Nephron (organoid): ENCODE measurements around the gene PEAK3.
A peak's percentile ranks its signal among the peaks of the same experiment; 100 is the strongest.

Experiments
- H3K27ac Mint-ChIP-seq, 3 experiments: 2 replicates each; pipeline ENCODE4 v1.8.0; 2020; ENCODE audit warnings: mixed read lengths in 3 of 3, mild to moderate bottlenecking in 2 of 3, moderate library complexity in 1 of 3
- H3K27me3 Mint-ChIP-seq: 2 replicates; pipeline ENCODE4 v1.8.0; 2021; ENCODE audit warnings: low read depth, mild to moderate bottlenecking, moderate library complexity, mixed read lengths
- H3K36me3 Mint-ChIP-seq: 2 replicates; pipeline ENCODE4 v1.8.0; 2020; ENCODE audit warnings: low read depth, mixed read lengths
- H3K4me1 Mint-ChIP-seq: 2 replicates; pipeline ENCODE4 v1.8.0; 2020; ENCODE audit warnings: mixed read lengths
- H3K4me3 Mint-ChIP-seq, 3 experiments: 2 replicates each; pipeline ENCODE4 v1.8.0; 2020; ENCODE audit warnings: mild to moderate bottlenecking in 3 of 3, mixed read lengths in 3 of 3, moderate library complexity in 2 of 3
- H3K9me3 Mint-ChIP-seq: 2 replicates; pipeline ENCODE4 v1.8.0; 2020; ENCODE audit warnings: mixed read lengths
- TF ChIP-seq, protein P1 (sequence below), 3 experiments: fragments of 200-600 bp; sonication (generic); IDR thresholded peaks; one replicate each; pipeline ENCODE4 v1.5.0; 2021; ENCODE audit warnings: antibody characterized with exemption in 3 of 3; ENCODE audit not compliant: unreplicated experiment in 3 of 3

PEAK3 gene

DNA sequence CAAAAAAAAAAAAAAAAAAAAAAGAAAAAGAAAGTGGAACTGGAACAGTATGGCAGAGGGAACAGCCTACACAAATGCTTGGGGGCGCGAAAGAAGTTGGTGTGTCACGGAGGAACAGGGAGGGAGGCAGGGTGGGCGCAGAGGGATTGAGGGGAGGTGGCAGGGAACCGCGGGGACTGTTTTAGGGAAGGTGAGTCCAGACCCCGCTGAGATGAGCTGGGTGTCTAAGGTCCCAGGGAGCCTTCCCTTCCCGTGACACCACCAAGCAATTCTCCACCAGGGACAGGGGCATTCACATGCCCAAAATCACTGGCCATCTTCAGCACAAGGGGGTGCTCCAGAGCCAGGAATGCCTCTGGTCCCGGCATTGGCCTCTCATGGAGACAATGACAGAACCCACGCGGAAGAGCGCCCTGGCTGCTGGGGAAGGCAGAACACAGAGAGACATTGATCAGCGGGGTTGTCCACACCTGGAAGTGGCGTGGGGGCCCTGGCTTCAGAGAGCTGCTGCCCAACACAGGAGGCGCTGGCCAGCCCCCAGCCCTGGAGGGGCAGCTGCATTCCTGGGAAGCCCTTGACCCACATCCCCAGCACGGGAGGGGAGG, 6.9 kb downstream of the PEAK3 start:
- Mint-ChIP-seq H3K27me3 (peaks cover 5% of the 10 kb centered on the region), H3K27ac (peak overlapping the region in 2 of 3 experiments; percentile 27 to 85), H3K4me3 (peak overlapping the region; percentile 29 to 70 (median 55)), H3K4me1 (peaks cover 26% of the 10 kb centered on the region), H3K9me3 (no peaks in the 10 kb centered on the region), H3K36me3 (peaks cover 25% of the 10 kb centered on the region)
- TF ChIP-seq, protein P1, sequence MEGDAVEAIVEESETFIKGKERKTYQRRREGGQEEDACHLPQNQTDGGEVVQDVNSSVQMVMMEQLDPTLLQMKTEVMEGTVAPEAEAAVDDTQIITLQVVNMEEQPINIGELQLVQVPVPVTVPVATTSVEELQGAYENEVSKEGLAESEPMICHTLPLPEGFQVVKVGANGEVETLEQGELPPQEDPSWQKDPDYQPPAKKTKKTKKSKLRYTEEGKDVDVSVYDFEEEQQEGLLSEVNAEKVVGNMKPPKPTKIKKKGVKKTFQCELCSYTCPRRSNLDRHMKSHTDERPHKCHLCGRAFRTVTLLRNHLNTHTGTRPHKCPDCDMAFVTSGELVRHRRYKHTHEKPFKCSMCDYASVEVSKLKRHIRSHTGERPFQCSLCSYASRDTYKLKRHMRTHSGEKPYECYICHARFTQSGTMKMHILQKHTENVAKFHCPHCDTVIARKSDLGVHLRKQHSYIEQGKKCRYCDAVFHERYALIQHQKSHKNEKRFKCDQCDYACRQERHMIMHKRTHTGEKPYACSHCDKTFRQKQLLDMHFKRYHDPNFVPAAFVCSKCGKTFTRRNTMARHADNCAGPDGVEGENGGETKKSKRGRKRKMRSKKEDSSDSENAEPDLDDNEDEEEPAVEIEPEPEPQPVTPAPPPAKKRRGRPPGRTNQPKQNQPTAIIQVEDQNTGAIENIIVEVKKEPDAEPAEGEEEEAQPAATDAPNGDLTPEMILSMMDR (IDR thresholded peaks at IDR 0.05; ENCODE audit: unreplicated experiment in 3 of 3): peak; percentile 31 to 58 (median 46)

DNA sequence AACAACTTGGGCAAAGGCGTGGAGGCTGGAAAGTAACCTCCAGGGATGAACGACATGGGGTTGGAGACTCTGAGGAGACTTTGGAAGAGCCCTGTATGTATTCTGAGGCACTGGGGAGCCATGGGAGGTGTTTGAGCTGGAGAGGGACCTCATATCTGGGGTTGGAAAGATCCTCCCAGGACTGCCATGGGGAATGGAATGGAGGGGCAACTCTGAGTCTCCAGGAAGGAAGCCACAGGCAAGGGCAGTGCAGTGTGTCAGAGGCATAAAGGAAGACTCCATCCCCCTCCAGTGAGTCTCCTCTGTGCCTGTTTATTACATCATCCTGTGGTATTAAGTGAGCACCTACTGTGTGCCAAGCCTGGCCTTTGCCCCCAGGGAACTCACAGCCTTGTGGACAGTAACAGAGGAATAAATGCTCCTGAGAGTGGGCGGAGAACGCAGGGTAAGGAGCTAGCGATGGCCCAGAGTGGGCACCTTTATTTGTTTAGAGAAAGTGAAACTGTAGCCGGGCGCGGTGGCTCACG, 7.7 kb downstream of the PEAK3 start:
- peaks cover 5% of the 10 kb centered on the region for H3K27me3 Mint-ChIP-seq
- H3K27ac Mint-ChIP-seq: peak overlapping the region; percentile 56 to 88 (median 87)
- peaks cover 26% of the 10 kb centered on the region for H3K4me1 Mint-ChIP-seq
- H3K36me3 Mint-ChIP-seq: peaks cover 25% of the 10 kb centered on the region
- H3K9me3 Mint-ChIP-seq: no peaks in the 10 kb centered on the region
- TF ChIP-seq, protein P1 (IDR thresholded peaks at IDR 0.05; ENCODE audit: unreplicated experiment in 3 of 3): no peak
- H3K4me3 Mint-ChIP-seq: peak overlapping the region; percentile 26 to 70 (median 39)

DNA sequence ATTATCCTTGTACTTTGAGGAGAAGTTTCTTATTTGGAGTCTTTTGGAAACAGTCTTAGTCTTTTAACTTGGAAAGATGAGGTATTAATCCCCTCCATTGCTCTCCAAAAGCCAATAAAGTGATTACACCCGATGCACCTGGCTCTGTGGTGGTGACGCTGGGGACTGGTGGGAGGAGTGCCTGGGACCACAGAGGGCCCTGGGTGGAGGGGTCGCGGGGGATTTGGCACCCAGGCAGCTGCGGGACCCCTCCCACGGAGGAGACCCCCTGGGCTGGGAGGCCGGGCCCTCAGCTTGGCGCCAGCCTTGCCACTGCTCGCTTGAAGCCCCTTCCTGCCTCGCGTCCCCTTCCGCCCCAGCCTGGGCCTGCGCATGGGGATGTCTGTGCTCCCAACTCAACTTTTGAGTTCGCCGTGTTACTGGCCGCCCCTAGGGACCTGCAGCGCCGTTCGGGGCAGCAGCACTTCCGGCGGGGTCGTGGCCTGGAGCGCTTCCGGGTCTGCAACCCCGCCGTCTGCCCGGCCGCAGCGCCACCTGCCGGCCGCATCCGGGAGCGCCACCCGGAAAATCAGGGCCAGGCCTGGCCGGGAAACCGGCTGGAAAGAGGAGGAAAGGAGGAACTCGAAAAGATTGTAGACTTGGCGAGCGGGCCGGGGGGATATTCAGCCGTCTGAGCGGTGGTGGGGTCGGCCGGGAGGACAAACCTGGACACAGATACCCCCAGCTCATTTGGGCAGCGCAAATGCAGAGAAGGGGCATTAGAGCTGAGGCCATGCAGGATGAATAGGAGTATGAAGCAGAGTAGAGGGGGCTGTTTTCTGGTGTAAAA, 8.4 kb downstream of the PEAK3 start:
- Mint-ChIP-seq H3K9me3 (no peaks in the 10 kb centered on the region), H3K36me3 (peaks cover 25% of the 10 kb centered on the region), H3K27ac (peak overlapping the region; percentile 56 to 88 (median 87)), H3K4me1 (peaks cover 26% of the 10 kb centered on the region), H3K4me3 (peak overlapping the region; percentile 70 to 83 (median 77)), H3K27me3 (no peaks in the 10 kb centered on the region)
- TF ChIP-seq, protein P1 (IDR thresholded peaks at IDR 0.05; ENCODE audit: unreplicated experiment in 3 of 3): peak; percentile 93 to 98 (median 94)

DNA sequence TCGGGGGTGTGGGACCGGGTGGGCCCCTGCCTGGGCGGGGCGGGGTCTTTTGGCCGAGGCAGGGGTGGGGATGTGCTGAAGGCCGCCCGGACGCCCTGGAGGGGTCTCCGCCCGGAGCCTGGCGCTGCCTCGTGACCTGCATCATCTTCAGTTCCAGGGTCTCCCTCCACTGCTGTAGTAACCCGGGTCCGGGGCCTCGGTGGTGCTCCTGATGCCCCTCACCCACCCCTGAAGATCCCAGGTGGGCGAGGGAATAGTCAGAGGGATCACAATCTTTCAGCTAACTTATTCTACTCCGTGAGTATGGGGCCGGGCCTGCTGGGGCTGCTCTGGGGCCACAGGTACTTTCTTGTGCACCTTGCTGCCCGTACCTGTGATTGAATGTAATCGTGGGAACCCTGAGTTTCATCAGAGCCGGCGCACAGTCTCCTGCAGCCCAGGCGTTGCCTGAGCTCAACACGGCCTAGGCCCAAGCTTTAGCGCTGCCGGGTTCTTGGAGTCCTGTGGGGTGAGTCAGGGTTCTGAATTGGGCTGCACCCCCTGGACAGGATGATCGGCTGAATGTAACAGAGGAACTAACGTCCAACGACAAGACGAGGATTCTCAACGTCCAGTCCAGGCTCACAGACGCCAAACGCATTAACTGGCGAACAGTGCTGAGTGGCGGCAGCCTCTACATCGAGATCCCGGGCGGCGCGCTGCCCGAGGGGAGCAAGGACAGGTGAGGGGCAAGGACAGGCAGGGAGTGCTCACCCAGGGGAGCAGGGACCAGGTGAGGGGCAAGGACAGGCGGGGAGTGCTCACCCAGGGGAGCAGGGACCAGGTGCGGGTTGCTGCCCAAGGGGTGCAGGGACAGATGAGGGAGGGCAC, 10.5 kb downstream of the PEAK3 start:
- Mint-ChIP-seq H3K4me1 (peaks cover 30% of the 10 kb centered on the region), H3K4me3 (peak overlapping the region; percentile 89 to 95 (median 92)), H3K27me3 (no peaks in the 10 kb centered on the region), H3K9me3 (no peaks in the 10 kb centered on the region), H3K27ac (peak overlapping the region; percentile 45 to 79 (median 61)), H3K36me3 (peaks cover 21% of the 10 kb centered on the region)
- TF ChIP-seq, protein P1 (IDR thresholded peaks at IDR 0.05; ENCODE audit: unreplicated experiment in 3 of 3): no peak

DNA sequence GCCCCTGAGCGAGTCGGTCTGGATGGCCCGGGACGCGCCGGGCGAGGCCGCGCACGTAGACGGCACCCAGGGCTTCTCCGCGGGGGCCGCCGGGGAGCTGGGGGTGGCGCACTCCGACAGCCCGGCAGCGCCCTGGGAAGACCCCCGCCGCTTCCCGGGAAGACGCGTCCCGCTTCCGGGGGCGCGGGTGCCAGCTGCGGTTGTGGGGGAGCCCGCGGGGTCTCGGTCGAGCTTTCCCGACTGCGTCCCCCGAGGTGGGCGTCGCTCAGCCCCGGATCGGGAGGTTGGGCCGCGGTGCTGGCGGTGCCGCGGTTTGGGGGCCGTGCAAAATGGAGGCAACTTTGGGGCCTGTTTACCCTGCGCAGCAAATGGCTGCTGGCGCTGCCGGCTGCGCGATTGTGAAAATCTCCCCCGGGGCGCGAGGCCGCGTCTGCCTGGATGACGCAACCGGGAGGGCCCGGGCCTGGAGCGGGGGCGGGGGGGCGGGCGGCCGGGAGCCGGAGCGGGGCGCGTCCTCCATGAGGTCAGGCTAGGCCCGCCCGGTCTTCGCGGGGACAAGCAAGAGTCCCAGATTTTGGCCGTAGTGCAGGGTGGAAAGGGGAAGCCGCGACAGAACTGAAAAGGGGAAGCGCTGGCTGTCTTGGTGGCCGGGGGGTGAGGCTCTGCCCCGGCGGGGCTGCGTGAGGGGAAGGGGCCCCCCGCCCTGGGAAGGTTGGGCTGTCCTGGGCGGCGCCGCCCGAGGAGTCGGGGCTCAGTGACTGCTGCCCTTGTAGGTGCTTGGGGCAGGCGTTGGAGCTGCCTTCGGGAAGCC, 11.3 kb downstream of the PEAK3 start:
- H3K4me1 Mint-ChIP-seq: peaks cover 33% of the 10 kb centered on the region
- H3K4me3 Mint-ChIP-seq: peak overlapping the region; percentile 93 to 95 (median 93)
- TF ChIP-seq, protein P1 (IDR thresholded peaks at IDR 0.05; ENCODE audit: unreplicated experiment in 3 of 3): no peak
- peaks cover 21% of the 10 kb centered on the region for H3K36me3 Mint-ChIP-seq
- peak overlapping the region in 1 of 3 experiments; percentile 38 for H3K27ac Mint-ChIP-seq
- no peaks in the 10 kb centered on the region for H3K27me3 Mint-ChIP-seq
- H3K9me3 Mint-ChIP-seq: no peaks in the 10 kb centered on the region
